H1 (cell line): ENCODE results near the gene ARID4B. TPM values are rescaled to one million over a fixed set of nuclear protein-coding genes. Genes with fewer than 3 reads are reported as not detected.

ENCODE experiments used
- CTCF ChIA-PET: fragments of 300-600 bp; sonication (Branson Sonifier 250); formaldehyde crosslinking; loops from one replicate; lab custom pipeline; 2021; ENCODE audit not compliant: partially characterized antibody; lab: Charles Lee
- POLR2A ChIA-PET: fragments of 300-600 bp; sonication (Branson Sonifier 250); formaldehyde crosslinking; loops from one replicate; lab custom pipeline; 2021; ENCODE audit warnings: inconsistent platforms; ENCODE audit not compliant: partially characterized antibody; lab: Charles Lee
- DNase-seq, 2 experiments: peaks; one replicate each; pipeline versions ENCODE4 v3.0.0 to v3.0.0-alpha.2; 2010 to 2022; ENCODE audit warnings: low spot score in 2 of 2, low read depth in 1 of 2, mixed read lengths in 1 of 2
- FAIRE-seq: peaks from 2 replicates; lab custom pipeline; 2011; peaks lifted over from hg19 to GRCh38; lab: Jason Lieb, UNC
- H2AFZ ChIP-seq: 2 replicates; pipeline ENCODE4 v1.8.1; 2012; ENCODE audit warnings: low read length, inconsistent platforms
- H2AK5ac ChIP-seq: 2 replicates; pipeline ENCODE4 v1.6.1; 2013; ENCODE audit warnings: low read depth, low read length
- H2BK120ac ChIP-seq: replicated peaks from 2 replicates; pipeline ENCODE3; 2013; ENCODE audit warnings: low read depth, low read length, inconsistent platforms
- H2BK12ac ChIP-seq: 2 replicates; pipeline ENCODE4 v1.6.1; 2013; ENCODE audit warnings: low read depth, low read length
- H2BK15ac ChIP-seq: 2 replicates; pipeline ENCODE4 v1.6.1; 2013; ENCODE audit warnings: low read length
- H2BK20ac ChIP-seq: 2 replicates; pipeline ENCODE4 v1.6.1; 2013; ENCODE audit warnings: low read length
- H2BK5ac ChIP-seq: 2 replicates; pipeline ENCODE4 v1.6.1; 2013; ENCODE audit warnings: low read depth, low read length
- H3K14ac ChIP-seq: 2 replicates; pipeline ENCODE4 v1.6.1; 2013; ENCODE audit warnings: inconsistent platforms; ENCODE audit not compliant: insufficient read length
- H3K18ac ChIP-seq: 2 replicates; pipeline ENCODE4 v1.6.1; 2013; ENCODE audit warnings: low read length; ENCODE audit errors: extremely low read depth
- H3K23ac ChIP-seq: 2 replicates; pipeline ENCODE4 v1.6.1; 2013; ENCODE audit warnings: inconsistent platforms; ENCODE audit not compliant: insufficient read length
- H3K23me2 ChIP-seq: 2 replicates; pipeline ENCODE4 v1.6.1; 2013; ENCODE audit warnings: low read depth, low read length
- H3K27ac ChIP-seq: 2 replicates; pipeline ENCODE4 v1.6.1; 2011; ENCODE audit warnings: low read depth, low read length, inconsistent platforms
- H3K27me3 ChIP-seq, 4 experiments: replicated peaks in 1 of 4; 1 replicate in 1 of 4; 2 replicates in 3 of 4; pipeline versions ENCODE4 v1.6.1 to v1.8.1; 2011 to 2013; ENCODE audit warnings: low read length in 3 of 4, mild to moderate bottlenecking in 3 of 4, inconsistent platforms in 2 of 4, mixed read lengths in 2 of 4, moderate library complexity in 1 of 4; ENCODE audit not compliant: control insufficient read depth in 3 of 4, insufficient read depth in 3 of 4; ENCODE audit errors: extremely low read depth in 1 of 4
- H3K36me3 ChIP-seq, 4 experiments: 2 replicates each; pipeline versions ENCODE4 v1.6.1 to v1.8.1; 2011 to 2013; ENCODE audit warnings: mild to moderate bottlenecking in 4 of 4, low read length in 3 of 4, moderate library complexity in 2 of 4, control low read depth in 1 of 4, inconsistent platforms in 1 of 4; ENCODE audit not compliant: insufficient read depth in 4 of 4, control insufficient read depth in 2 of 4
- H3K4ac ChIP-seq: replicated peaks from 2 replicates; pipeline ENCODE3; 2013; ENCODE audit warnings: low read length, low read depth, mixed read lengths, inconsistent platforms; ENCODE audit not compliant: insufficient read length
- H3K4me1 ChIP-seq, 4 experiments: replicated peaks in 1 of 4; 1 replicate in 1 of 4; 2 replicates in 3 of 4; pipeline versions ENCODE4 v1.6.1 to v1.8.1; 2011 to 2013; ENCODE audit warnings: low read length in 3 of 4, inconsistent platforms in 2 of 4, mixed read lengths in 1 of 4; ENCODE audit not compliant: insufficient read depth in 4 of 4, control insufficient read depth in 3 of 4
- H3K4me2 ChIP-seq, 2 experiments: 2 replicates each; pipeline versions ENCODE4 v1.6.1 to v1.8.1; 2011 to 2013; ENCODE audit warnings: low read depth in 2 of 2, low read length in 2 of 2, control low read depth in 1 of 2, inconsistent platforms in 1 of 2, mild to moderate bottlenecking in 1 of 2; ENCODE audit not compliant: insufficient read depth in 1 of 2
- H3K4me3 ChIP-seq, 4 experiments: fragments of 200-600, 300-600 bp in 1 of 4; sonication (generic), shearing (Covaris generic), sonication (Bioruptor Twin) in 1 of 4; 2 replicates each; pipeline versions ENCODE4 v1.5.1 to v1.8.1; 2011 to 2016; ENCODE audit warnings: low read length in 4 of 4, low read depth in 3 of 4, control low read depth in 2 of 4, inconsistent platforms in 2 of 4, mild to moderate bottlenecking in 2 of 4, mixed read lengths in 1 of 4, moderate library complexity in 1 of 4; ENCODE audit not compliant: insufficient read depth in 2 of 4; ENCODE audit errors: extremely low read depth in 1 of 4
- H3K56ac ChIP-seq: replicated peaks from 2 replicates; pipeline ENCODE3; 2013; ENCODE audit warnings: low read depth, mild to moderate bottlenecking, mixed read lengths, low read length, inconsistent platforms; ENCODE audit not compliant: insufficient read length
- H3K79me1 ChIP-seq: 2 replicates; pipeline ENCODE4 v1.6.1; 2013; ENCODE audit warnings: low read depth, low read length, control low read depth
- H3K79me2 ChIP-seq, 2 experiments: 2 replicates each; pipeline versions ENCODE4 v1.6.1 to v1.8.1; 2012 to 2013; ENCODE audit warnings: low read length in 2 of 2, mild to moderate bottlenecking in 2 of 2, inconsistent platforms in 1 of 2; ENCODE audit not compliant: insufficient read depth in 2 of 2, control insufficient read depth in 1 of 2
- H3K9ac ChIP-seq, 4 experiments: replicated peaks in 1 of 4; 1 replicate in 1 of 4; 2 replicates in 3 of 4; pipeline versions ENCODE4 v1.6.1 to v1.8.1; 2011 to 2013; ENCODE audit warnings: low read depth in 3 of 4, low read length in 3 of 4, control low read depth in 2 of 4, mild to moderate bottlenecking in 2 of 4, moderate library complexity in 2 of 4, inconsistent platforms in 1 of 4; ENCODE audit errors: extremely low read depth in 1 of 4
- H3K9me3 ChIP-seq, 2 experiments: 2 replicates each; pipeline versions ENCODE4 v1.6.1 to v1.8.1; 2012 to 2013; ENCODE audit warnings: mild to moderate bottlenecking in 2 of 2, moderate library complexity in 2 of 2, control low read depth in 1 of 2, inconsistent platforms in 1 of 2, low read depth in 1 of 2, low read length in 1 of 2, mixed read lengths in 1 of 2; ENCODE audit not compliant: insufficient read depth in 2 of 2
- H4K20me1 ChIP-seq, 2 experiments: replicated peaks in 1 of 2; 2 replicates each; pipeline versions ENCODE3 to v1.8.1; 2011 to 2013; ENCODE audit warnings: inconsistent platforms in 2 of 2, low read length in 2 of 2, mild to moderate bottlenecking in 1 of 2; ENCODE audit not compliant: insufficient read depth in 2 of 2, control insufficient read depth in 1 of 2
- H4K5ac ChIP-seq: 2 replicates; pipeline ENCODE4 v1.6.1; 2013; ENCODE audit warnings: low read length, low read depth, mixed read lengths, inconsistent platforms; ENCODE audit not compliant: insufficient read length
- H4K8ac ChIP-seq: 2 replicates; pipeline ENCODE4 v1.8.0; 2013; ENCODE audit warnings: mild to moderate bottlenecking, moderate library complexity, low read length, inconsistent platforms; ENCODE audit not compliant: insufficient read depth; ENCODE audit errors: extremely low read depth
- H4K91ac ChIP-seq: replicated peaks from 2 replicates; pipeline ENCODE3; 2013; ENCODE audit warnings: low read length, mixed read lengths, inconsistent platforms; ENCODE audit not compliant: insufficient read length
- CBX5 ChIP-seq: fragments of 300-800, 300-1000 bp; sonication (generic); IDR thresholded peaks from 2 replicates; pipeline ENCODE4 v1.7.1; 2016; ENCODE audit warnings: antibody characterized with exemption, low read length, low read depth
- EGR1 ChIP-seq: IDR thresholded peaks from 2 replicates; pipeline ENCODE4 v1.6.1; 2011; ENCODE audit warnings: low read depth, low read length, borderline replicate concordance
- EZH2 ChIP-seq: fragments of 200-600 bp; sonication (generic); IDR thresholded peaks from 2 replicates; pipeline ENCODE4 v1.7.1; 2012; ENCODE audit warnings: low read depth, mild to moderate bottlenecking, moderate library complexity, low read length, inconsistent platforms; ENCODE audit not compliant: severe bottlenecking
- FOSL1 ChIP-seq: IDR thresholded peaks from 2 replicates; pipeline ENCODE4 v1.6.1; 2011; ENCODE audit warnings: mild to moderate bottlenecking, low read depth, low read length, moderate library complexity; ENCODE audit not compliant: insufficient read depth
- GABPA ChIP-seq: IDR thresholded peaks from 2 replicates; pipeline ENCODE4 v1.6.1; 2011; ENCODE audit warnings: mild to moderate bottlenecking, low read length, moderate library complexity, borderline replicate concordance; ENCODE audit not compliant: insufficient read depth
- KDM4A ChIP-seq: IDR thresholded peaks from one replicate; pipeline ENCODE4 v1.7.1; 2012; ENCODE audit warnings: low read depth, mild to moderate bottlenecking, moderate library complexity, low read length, inconsistent platforms; ENCODE audit not compliant: severe bottlenecking
- POLR2A ChIP-seq, 2 experiments: IDR thresholded peaks; 1 replicate in 1 of 2; 2 replicates in 1 of 2; pipeline ENCODE4 v1.6.1; 2011; ENCODE audit warnings: low read depth in 2 of 2, low read length in 2 of 2, mild to moderate bottlenecking in 2 of 2; ENCODE audit errors: control extremely low read depth in 1 of 2
- SIN3A ChIP-seq, 2 experiments: IDR thresholded peaks in 1 of 2; conservative IDR thresholded peaks in 1 of 2; 2 replicates each; pipeline ENCODE4 v1.6.1; 2011 to 2012; ENCODE audit warnings: low read length in 2 of 2, improper control_type of control experiment in 1 of 2, low read depth in 1 of 2, mild to moderate bottlenecking in 1 of 2
- SIRT6 ChIP-seq: IDR thresholded peaks from one replicate; pipeline ENCODE4 v1.7.1; 2012; ENCODE audit warnings: low read length, inconsistent platforms
- SIX5 ChIP-seq: IDR thresholded peaks from 2 replicates; pipeline ENCODE4 v1.6.1; 2011; ENCODE audit warnings: mild to moderate bottlenecking, low read depth, low read length
- TBP ChIP-seq: IDR thresholded peaks from 2 replicates; pipeline ENCODE4 v1.6.1; 2011; ENCODE audit warnings: low read depth, low read length, improper control_type of control experiment
- ZNF274 ChIP-seq: IDR thresholded peaks from 2 replicates; pipeline ENCODE4 v1.7.0; 2012; ENCODE audit warnings: low read length, borderline replicate concordance; ENCODE audit errors: extremely low read depth
- WGBS, 2 experiments: shearing (Covaris generic) in 1 of 2; methylation state at CpG; one replicate each; pipeline versions ENCODE4 v1.1.6 to v1.1.7; 2013 to 2015; ENCODE audit warnings: low lambda C conversion rate in 2 of 2, mixed read lengths in 2 of 2, inconsistent platforms in 1 of 2, low coverage in 1 of 2, missing lambda C conversion rate in 1 of 2; ENCODE audit not compliant: insufficient replicate concordance in 2 of 2, insufficient coverage in 1 of 2, insufficient read length in 1 of 2; ENCODE audit errors: extremely low coverage in 1 of 2, missing lambda C conversion rate in 1 of 2; 5-methylcytosine and 5-hydroxymethylcytosine counted together
- polyA plus RNA-seq, 7 experiments: library from polyadenylated mRNA; depleted of rRNA in 3 of 7; stranded (reverse) in 5 of 7; unstranded in 2 of 7; fragments of >200 nt in 5 of 7; fragments of 200-250 nt in 2 of 7; gene quantifications; 1 replicate in 5 of 7; 2 replicates in 1 of 7; 4 replicates in 1 of 7; pipeline versions ENCODE4 v1.2.1 to v1.2.3, GENCODE V29; 2011 to 2013; ENCODE audit warnings: missing spikeins in 2 of 7, mixed read lengths in 2 of 7
- total RNA-seq: library from RNA; stranded (reverse); fragmentation: NEBNext Ultra II Directional; extraction: Animal tissue kit (Norgen Biotek cat#: 25700); gene quantifications from 2 replicates; pipeline ENCODE4 v1.2.1, GENCODE V29; 2021
- TF ChIP-seq, protein P1 (sequence below): IDR thresholded peaks from 2 replicates; pipeline ENCODE4 v1.6.1; 2012; ENCODE audit warnings: inconsistent platforms

Gene ARID4B
- total and polyA plus RNA-seq, 2 of the 8 experiments (the other 6 are each of a cell fraction or from before 2014, with no cell fraction given), result 5.1 to 28.8 TPM

DNA sequence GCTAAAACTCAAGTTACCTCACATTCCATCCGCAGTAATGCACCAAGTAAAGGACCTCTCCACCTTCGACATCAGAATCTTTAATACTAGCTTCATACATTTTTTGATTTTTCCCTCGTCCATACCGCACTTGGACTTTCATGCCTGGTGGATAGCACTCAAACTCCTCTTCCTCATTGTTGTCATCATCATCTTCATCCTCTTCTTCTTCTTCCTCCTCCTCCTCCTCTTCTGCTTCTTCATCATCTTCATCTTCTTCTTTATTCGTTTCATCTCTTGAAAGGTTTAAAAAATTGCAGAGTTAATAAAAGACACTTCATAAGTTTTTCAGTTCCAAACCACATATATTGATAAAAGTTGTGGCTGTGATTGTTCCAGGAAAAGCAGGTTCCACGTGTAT lies 114.2 kb downstream of the ARID4B start:
- Histone ChIP-seq H3K9me3 (no peaks in the 10 kb centered on the region), H3K56ac (no peak overlapping the region), H3K23ac (no peak overlapping the region), H3K27ac (no peak overlapping the region), H3K4me1 (no peaks in the 10 kb centered on the region), H3K4me3 (no peak overlapping the region), H3K4me2 (no peak overlapping the region), H4K5ac (no peak overlapping the region), H3K18ac (no peak overlapping the region), H3K9ac (no peak overlapping the region), H2BK12ac (no peak overlapping the region), H2BK15ac (no peak overlapping the region), H2AK5ac (no peak overlapping the region), H3K14ac (no peak overlapping the region), H2BK5ac (no peak overlapping the region), H3K36me3 (peaks cover 0 to 41% (median 2%) of the 10 kb centered on the region in 4 experiments; a peak in 6 of 8 replicates), H3K27me3 (no peaks in the 10 kb centered on the region), H4K8ac (no peak overlapping the region; the same call in 1 of the 2 replicates), H2AFZ (no peak overlapping the region), H4K91ac (no peak overlapping the region), H3K79me1 (no peaks in the 10 kb centered on the region), H2BK120ac (no peak overlapping the region), H3K4ac (no peak overlapping the region), H4K20me1 (peaks cover 0 to 1% of the 10 kb centered on the region in 2 experiments), H3K79me2 (no peaks in the 10 kb centered on the region), H2BK20ac (no peak overlapping the region), H3K23me2 (no peaks in the 10 kb centered on the region)
- ChIA-PET POLR2A (no interaction called here), CTCF (interaction anchor here (1.0 kb wide), 1 partner anchor 14 kb away, joined by 3 read pairs; no protein-coding TSS in a partner anchor)
- no peak for DNase-seq
- FAIRE-seq, result no peak
- 96% methylated on average over 6 of the region's 6 CpGs; no CpG with 5 or more reads in 1 of the 2 experiments for whole genome bisulfite sequencing, 2 experiments
- TF ChIP-seq KDM4A (no peak), SIN3A (conservative IDR thresholded peaks at IDR 0.05 in 1 of 2, IDR thresholded peaks at IDR 0.05 in 1 of 2; ENCODE audit: low read depth in 1 of 2, low read length in 2 of 2) (no peak), FOSL1 (no peak), EGR1 (no peak), EZH2 (no peak), CBX5 (no peak), SIRT6 (no peak), SIX5 (no peak), POLR2A (IDR thresholded peaks at IDR 0.05; ENCODE audit: control extremely low read depth in 1 of 2, low read depth in 2 of 2, low read length in 2 of 2) (no peak), TBP (no peak), GABPA (no peak), ZNF274 (no peak)
- TF ChIP-seq, protein P1, sequence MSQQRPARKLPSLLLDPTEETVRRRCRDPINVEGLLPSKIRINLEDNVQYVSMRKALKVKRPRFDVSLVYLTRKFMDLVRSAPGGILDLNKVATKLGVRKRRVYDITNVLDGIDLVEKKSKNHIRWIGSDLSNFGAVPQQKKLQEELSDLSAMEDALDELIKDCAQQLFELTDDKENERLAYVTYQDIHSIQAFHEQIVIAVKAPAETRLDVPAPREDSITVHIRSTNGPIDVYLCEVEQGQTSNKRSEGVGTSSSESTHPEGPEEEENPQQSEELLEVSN, result no peak
